GM19438 (cell line): ENCODE data around the gene AMN.

ENCODE experiments used
- ATAC-seq: cut with Tn5 transposase; IDR thresholded peaks from one replicate; pipeline ENCODE4 v1.9.1; 2021; ENCODE audit warnings: low read depth; ENCODE audit not compliant: unreplicated experiment

Gene AMN

GRCh38 chr14:102927346-102927877 lies 4.9 kb downstream of the AMN start:
- no peak for ATAC-seq

- peak; percentile 19 for ATAC-seq
These were observed 5.5 kb downstream of the AMN start for GRCh38 chr14:102927878-102928411.

GRCh38 chr14:102928412-102929240 lies 6.2 kb downstream of the AMN start:
- peak; percentile 61 for ATAC-seq

- no peak for ATAC-seq
These were observed 7.0 kb downstream of the AMN start for GRCh38 chr14:102929241-102930137.

- ATAC-seq: no peak
These were observed 7.8 kb downstream of the AMN start for GRCh38 chr14:102930138-102930752.

GRCh38 chr14:102930753-102931579 lies 8.5 kb downstream of the AMN start:
- no peak for ATAC-seq

- no peak for ATAC-seq
These were observed 9.3 kb downstream of the AMN start for GRCh38 chr14:102931580-102932285.

GRCh38 chr14:102932484-102933248 lies 10.2 kb downstream of the AMN start:
- ATAC-seq: no peak

GRCh38 chr14:102933618-102934231 lies 11.3 kb downstream of the AMN start:
- ATAC-seq: no peak

- no peak for ATAC-seq
These were observed 13.3 kb downstream of the AMN start for GRCh38 chr14:102935756-102936155.

- no peak for ATAC-seq
These were observed 15.1 kb downstream of the AMN start for GRCh38 chr14:102937331-102938175.

GRCh38 chr14:102938191-102938590 lies 15.7 kb downstream of the AMN start:
- ATAC-seq: no peak

- ATAC-seq: no peak
These were observed 16.9 kb downstream of the AMN start for GRCh38 chr14:102939329-102939728.

- no peak for ATAC-seq
These were observed 17.5 kb downstream of the AMN start for GRCh38 chr14:102939820-102940561.

- no peak for ATAC-seq
These were observed 18.4 kb downstream of the AMN start for GRCh38 chr14:102940729-102941362.
